WERI-Rb-1 (cell line): ENCODE measurements around the gene B3GAT1.

Experiments used
- DNase-seq: peaks from one replicate; pipeline ENCODE4 v3.0.0-alpha.2; 2020
- H3K27ac ChIP-seq: fragments of 250-450 bp; sonication (Bioruptor Pico); 2 replicates; pipeline ENCODE4 v1.5.1; 2020; ENCODE audit warnings: mild to moderate bottlenecking, moderate library complexity
- H3K27me3 ChIP-seq: fragments of 250-450 bp; sonication (Bioruptor Pico); 2 replicates; pipeline ENCODE4 v1.5.1; 2021; ENCODE audit warnings: mild to moderate bottlenecking, low read depth, moderate library complexity; ENCODE audit not compliant: insufficient read depth, severe bottlenecking
- H3K36me3 ChIP-seq: fragments of 250-450 bp; sonication (Bioruptor Pico); 2 replicates; pipeline ENCODE4 v1.5.1; 2020; ENCODE audit warnings: mild to moderate bottlenecking, moderate library complexity
- H3K4me3 ChIP-seq: 2 replicates; pipeline ENCODE4 v1.5.1; 2011; ENCODE audit warnings: low read depth, mild to moderate bottlenecking, control low read depth, low read length
- H3K9me3 ChIP-seq: fragments of 250-450 bp; sonication (Bioruptor Pico); 2 replicates; pipeline ENCODE4 v1.5.1; 2021; ENCODE audit warnings: mild to moderate bottlenecking, moderate library complexity; ENCODE audit not compliant: severe bottlenecking
- TF ChIP-seq, protein P1 (sequence below): IDR thresholded peaks from 2 replicates; pipeline ENCODE4 v1.5.1; 2011; ENCODE audit warnings: low read depth, mild to moderate bottlenecking, control low read depth, inconsistent platforms, low read length

The B3GAT1 gene

DNA sequence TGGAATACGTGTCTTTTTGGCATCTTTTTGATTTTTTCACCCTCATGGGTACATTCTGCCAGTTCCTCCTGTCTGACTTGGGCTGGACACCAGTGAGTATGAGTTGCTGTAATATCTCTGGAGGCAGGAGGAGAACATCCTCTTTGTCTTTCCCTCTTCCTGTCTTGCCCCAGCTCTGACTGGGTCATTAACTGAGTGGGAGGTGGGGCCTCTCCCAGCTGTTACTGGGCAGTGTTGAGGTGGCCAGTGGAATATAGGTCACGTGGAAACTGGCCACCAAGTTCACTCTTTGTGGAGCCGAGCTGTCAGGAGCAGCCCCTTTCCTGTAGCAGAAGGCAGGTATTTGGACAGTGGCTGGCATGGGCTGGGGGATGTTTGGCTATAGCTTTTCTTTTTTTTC lies 78.1 kb downstream of the B3GAT1 start:
- Histone ChIP-seq H3K9me3 (no peaks in the 10 kb centered on the region), H3K36me3 (peaks cover 15% of the 10 kb centered on the region)
- TF ChIP-seq, protein P1, sequence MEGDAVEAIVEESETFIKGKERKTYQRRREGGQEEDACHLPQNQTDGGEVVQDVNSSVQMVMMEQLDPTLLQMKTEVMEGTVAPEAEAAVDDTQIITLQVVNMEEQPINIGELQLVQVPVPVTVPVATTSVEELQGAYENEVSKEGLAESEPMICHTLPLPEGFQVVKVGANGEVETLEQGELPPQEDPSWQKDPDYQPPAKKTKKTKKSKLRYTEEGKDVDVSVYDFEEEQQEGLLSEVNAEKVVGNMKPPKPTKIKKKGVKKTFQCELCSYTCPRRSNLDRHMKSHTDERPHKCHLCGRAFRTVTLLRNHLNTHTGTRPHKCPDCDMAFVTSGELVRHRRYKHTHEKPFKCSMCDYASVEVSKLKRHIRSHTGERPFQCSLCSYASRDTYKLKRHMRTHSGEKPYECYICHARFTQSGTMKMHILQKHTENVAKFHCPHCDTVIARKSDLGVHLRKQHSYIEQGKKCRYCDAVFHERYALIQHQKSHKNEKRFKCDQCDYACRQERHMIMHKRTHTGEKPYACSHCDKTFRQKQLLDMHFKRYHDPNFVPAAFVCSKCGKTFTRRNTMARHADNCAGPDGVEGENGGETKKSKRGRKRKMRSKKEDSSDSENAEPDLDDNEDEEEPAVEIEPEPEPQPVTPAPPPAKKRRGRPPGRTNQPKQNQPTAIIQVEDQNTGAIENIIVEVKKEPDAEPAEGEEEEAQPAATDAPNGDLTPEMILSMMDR, result no peak

DNA sequence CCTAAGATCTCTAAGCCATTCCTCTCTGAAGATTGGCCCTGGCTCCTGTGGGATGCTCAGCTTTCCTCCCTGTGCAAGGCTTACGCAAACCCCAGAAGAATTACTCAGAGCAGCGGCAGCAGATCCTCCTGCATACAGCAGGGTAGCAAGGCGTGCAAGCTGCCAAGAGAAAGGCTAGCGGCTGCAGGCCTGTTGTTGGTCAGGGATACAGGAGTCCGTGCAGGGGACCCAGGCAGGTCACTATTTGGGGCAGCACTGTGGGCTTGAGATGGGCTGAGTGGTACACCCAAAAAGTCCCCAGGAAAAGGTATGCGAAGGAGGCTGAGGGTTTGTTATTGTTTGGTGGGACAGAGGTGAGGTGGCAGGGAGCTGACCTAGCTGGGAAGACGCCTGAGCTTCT lies 78.7 kb downstream of the B3GAT1 start:
- Histone ChIP-seq H3K36me3 (peaks cover 15% of the 10 kb centered on the region), H3K27me3 (no peaks in the 10 kb centered on the region), H3K4me3 (no peak overlapping the region), H3K27ac (no peak overlapping the region), H3K9me3 (no peaks in the 10 kb centered on the region)
- no peak for DNase-seq
- TF ChIP-seq, protein P1, result no peak

More for the DNA sequence above, 78.1 kb downstream of the B3GAT1 start:
- Histone ChIP-seq H3K27ac (no peak overlapping the region), H3K27me3 (no peaks in the 10 kb centered on the region), H3K4me3 (no peak overlapping the region)
- no peak for DNase-seq

DNA sequence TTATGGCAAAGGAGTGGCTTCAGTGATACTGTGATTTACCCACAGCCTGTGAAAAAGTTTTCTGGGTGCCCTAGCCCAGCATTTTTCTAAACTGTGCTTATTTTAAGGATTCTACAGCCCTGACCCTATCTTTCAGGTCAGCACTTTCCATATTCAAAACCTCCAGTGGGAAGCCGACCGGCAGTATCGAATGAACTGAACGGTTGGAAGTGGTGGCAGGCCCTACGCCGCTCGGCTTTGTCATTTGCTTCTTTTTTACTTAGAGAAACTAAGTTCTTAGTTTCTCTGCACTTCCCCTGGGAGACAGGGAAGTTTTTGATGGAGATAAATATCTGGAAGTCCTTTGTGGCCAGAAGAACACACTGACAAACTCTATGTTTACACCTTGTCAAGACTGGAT lies 79.3 kb downstream of the B3GAT1 start:
- peak overlapping the region; percentile 86 for H3K4me3 ChIP-seq

DNA sequence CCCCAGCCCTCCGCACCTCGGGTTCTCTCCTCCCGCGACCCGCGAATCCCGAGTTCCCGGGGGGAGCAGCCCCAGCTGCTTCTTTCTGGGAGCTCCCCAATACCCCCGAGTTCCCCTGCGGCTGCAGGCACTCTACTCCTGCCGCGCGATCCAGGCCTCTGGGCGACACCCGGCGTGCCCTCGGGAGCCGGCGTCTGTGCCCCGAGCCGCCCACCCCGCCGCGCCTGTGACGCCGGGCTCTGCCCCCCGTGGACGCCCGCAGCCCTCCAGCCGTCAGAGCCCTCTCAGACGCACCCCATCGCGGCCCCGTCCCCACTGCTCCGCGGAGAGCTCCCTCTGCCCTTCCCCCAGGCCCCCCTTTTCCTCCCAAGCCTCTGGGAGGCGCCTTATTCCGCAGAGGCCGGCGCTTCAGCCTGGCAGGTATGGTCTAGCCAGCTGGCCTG lies 79.8 kb downstream of the B3GAT1 start:
- Histone ChIP-seq H3K27ac (peak overlapping the region; percentile 68), H3K36me3 (peaks cover 7% of the 10 kb centered on the region), H3K4me3 (peak overlapping the region; percentile 86), H3K9me3 (no peaks in the 10 kb centered on the region), H3K27me3 (no peaks in the 10 kb centered on the region)
- TF ChIP-seq, protein P1, result peak; percentile 29; the same call in 1 of the 2 replicates
- peak; percentile 64 for DNase-seq

More for the DNA sequence above, 79.3 kb downstream of the B3GAT1 start:
- TF ChIP-seq, protein P1, result no peak
- Histone ChIP-seq H3K27me3 (no peaks in the 10 kb centered on the region), H3K9me3 (no peaks in the 10 kb centered on the region), H3K36me3 (peaks cover 13% of the 10 kb centered on the region), H3K27ac (no peak overlapping the region)
- DNase-seq, result no peak

DNA sequence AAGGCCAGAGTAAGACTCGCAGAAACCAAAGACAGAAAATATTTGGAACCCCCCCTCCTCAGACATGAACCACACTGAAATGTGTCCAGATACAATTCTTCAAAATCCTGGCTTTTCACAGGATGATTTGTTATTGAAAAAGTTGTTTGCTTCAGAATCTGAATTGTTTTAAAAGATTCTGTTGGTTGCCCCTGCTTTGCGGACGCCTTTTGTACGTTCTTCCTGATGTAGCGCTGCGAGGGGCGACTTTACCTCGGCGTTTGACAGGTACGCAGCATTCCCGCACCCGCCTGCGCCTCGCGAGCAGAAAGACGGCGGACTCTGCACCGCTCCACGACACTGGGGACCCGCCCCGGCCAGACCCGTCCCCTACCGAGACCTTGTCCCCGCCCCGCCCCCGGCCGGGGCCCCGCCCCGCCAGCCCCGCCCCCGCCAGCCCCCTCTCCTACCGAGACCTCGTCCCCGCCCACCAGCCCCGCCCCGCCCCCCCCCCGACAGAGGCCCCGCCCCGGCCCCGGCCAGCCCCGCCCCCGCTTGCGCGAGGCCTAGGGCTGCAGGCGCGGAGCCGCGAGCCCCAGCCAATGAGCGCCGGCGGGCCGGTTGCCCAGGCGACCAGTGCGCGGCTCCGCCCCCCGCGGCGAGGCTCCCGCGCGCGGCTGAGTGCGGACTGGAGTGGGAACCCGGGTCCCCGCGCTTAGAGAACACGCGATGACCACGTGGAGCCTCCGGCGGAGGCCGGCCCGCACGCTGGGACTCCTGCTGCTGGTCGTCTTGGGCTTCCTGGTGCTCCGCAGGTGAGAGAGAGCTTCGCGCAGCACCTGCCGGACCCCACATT lies 80.5 kb downstream of the B3GAT1 start, which contains the start of gene GLB1L2:
TSS of gene GLB1L2 (plus strand) at position 635 of the 835 bp plus-strand sequence. CDS start at position 709, 74 bp downstream.
- Histone ChIP-seq H3K27ac (peak within 1 kb of the TSS; percentile 68), H3K4me3 (peak within 1 kb of the TSS; percentile 86), H3K9me3 (no peaks in the 10 kb centered on the region), H3K36me3 (peaks cover 4% of the 10 kb centered on the region), H3K27me3 (no peaks in the 10 kb centered on the region)
- peak; percentile 89 for DNase-seq
- TF ChIP-seq, protein P1, result no peak
